ENCODE measurements around the gene CLCN6.
A peak's percentile ranks its signal among the peaks of the same experiment; 100 is the strongest.

CLCN6 gene, protein sequence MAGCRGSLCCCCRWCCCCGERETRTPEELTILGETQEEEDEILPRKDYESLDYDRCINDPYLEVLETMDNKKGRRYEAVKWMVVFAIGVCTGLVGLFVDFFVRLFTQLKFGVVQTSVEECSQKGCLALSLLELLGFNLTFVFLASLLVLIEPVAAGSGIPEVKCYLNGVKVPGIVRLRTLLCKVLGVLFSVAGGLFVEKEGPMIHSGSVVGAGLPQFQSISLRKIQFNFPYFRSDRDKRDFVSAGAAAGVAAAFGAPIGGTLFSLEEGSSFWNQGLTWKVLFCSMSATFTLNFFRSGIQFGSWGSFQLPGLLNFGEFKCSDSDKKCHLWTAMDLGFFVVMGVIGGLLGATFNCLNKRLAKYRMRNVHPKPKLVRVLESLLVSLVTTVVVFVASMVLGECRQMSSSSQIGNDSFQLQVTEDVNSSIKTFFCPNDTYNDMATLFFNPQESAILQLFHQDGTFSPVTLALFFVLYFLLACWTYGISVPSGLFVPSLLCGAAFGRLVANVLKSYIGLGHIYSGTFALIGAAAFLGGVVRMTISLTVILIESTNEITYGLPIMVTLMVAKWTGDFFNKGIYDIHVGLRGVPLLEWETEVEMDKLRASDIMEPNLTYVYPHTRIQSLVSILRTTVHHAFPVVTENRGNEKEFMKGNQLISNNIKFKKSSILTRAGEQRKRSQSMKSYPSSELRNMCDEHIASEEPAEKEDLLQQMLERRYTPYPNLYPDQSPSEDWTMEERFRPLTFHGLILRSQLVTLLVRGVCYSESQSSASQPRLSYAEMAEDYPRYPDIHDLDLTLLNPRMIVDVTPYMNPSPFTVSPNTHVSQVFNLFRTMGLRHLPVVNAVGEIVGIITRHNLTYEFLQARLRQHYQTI
- 15.4 to 22.1 reads per million in 2 donors for total RNA-seq

GRCh38 chr1:11805422-11806306 lies at the start of gene CLCN6, which contains the start of gene MTHFR:
TSS of gene CLCN6 (plus strand) at chr1:11806191. CDS start at chr1:11806263, 72 bp downstream.
TSS of gene MTHFR (minus strand) at chr1:11805964. CDS start at chr1:11803116, 2,848 bp downstream.
- DNase-seq, result peak; percentile 97

DNA sequence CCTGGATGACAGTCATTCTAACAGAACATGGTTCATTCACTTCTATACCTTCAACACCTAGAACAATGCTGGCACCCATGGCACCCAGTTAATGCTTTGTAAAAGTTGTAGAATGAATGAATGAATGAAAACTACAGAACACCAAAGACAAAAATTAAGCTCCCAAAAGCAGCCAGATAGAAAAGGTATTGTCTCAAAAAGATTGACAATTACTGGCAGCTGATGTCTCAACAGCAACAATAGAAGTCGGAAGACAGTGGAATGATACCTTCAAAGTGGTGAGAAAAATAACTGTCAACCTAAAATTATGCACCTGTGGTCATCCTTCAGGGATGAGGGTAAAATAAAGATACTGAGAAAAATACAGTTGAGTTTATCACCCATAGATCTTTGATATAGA lies 48.9 kb upstream of the CLCN6 start:
- no peak for DNase-seq

DNA sequence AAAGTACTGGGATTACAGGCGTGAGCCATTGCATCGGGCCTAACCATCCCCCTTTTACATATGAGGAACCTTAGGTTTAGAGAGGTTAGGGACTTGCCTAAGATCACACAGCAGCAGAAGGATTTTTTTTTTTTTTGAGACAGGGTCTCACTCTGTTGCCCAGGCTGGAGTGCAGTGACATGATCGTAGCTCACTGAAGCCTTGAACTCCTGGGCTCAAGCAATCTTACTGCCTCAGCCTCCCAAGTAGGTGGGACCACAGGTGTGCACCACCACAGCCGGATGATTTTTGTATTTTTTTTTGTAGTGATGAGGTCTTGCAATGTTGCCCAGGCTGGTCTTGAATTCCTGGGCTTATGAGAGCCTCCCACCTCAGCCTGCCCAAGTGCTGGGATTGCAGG lies 46.2 kb upstream of the CLCN6 start:
- no peak for DNase-seq

- no peak for DNase-seq
Observed at GRCh38 chr1:11761285-11761684, 44.7 kb upstream of the CLCN6 start.

DNA sequence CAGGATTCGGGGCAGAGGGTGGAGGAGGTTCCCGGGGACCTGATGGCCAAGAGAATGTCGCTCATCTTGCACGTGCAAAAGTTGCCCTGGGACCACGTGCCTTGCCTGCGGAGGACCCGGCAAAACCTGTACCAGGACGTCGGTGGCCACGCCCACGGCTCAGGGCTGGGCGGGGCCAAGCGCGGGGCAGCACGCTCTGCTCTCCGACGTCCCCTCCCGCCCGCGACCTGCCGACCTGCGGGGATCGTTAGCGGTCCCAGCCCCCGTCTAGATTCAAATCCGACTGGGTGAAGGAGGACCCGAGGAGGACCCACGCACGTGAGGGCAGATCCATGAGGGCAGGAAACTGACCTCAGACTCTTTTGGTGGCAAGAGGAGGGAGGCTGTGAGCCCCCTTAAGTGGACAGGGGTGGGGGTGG lies 44.0 kb upstream of the CLCN6 start, which contains the start of gene C1orf167:
C1orf167 (plus strand) TSS at position 206 of the 419 bp plus-strand sequence. CDS start 2,208 bp downstream, outside the sequence.
- no peak for DNase-seq

DNA sequence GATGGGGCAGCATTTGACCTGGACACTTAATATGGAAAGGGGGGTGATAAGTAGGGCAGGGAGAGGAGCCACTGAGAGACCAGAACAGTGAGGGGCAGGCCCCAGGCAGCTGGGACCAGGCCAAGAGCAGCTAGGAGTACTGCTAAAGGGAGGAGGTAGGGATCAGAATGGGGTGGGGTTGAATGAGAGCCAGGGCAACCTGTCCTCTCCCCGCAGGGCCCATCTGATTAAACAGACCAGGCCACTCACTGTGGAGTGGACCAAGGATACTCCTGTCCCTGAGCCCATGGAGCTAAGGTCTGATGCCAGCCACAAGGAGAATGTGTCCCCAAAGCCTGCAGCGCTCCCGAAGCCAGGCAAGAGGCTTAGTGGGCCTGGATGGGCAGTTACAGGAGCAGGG lies 41.9 kb upstream of the CLCN6 start:
- DNase-seq, result no peak

DNA sequence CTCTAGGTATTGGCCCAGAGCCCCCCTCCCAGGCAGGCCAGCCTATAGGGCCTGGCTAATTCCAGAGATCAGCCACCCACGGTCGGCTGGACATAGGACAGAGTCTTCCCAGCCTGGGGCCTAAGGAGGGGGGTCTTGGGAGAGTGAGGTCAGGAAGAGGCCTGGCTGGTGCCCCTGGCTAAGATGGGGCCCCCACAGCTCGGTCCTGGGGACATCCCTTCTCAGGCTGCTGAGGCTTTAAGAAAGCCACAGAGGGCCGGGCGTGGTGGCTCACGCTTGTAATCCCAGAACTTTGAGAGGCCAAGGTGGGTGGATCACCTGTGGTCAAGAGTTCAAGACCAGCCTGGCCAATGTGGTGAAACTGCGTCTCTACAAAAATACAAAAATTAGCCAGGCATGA lies 41.5 kb upstream of the CLCN6 start:
- no peak for DNase-seq

- no peak for DNase-seq
Observed at GRCh38 chr1:11765661-11766428, 40.1 kb upstream of the CLCN6 start.

- no peak for DNase-seq
Observed at GRCh38 chr1:11766429-11766776, 39.6 kb upstream of the CLCN6 start.

DNA sequence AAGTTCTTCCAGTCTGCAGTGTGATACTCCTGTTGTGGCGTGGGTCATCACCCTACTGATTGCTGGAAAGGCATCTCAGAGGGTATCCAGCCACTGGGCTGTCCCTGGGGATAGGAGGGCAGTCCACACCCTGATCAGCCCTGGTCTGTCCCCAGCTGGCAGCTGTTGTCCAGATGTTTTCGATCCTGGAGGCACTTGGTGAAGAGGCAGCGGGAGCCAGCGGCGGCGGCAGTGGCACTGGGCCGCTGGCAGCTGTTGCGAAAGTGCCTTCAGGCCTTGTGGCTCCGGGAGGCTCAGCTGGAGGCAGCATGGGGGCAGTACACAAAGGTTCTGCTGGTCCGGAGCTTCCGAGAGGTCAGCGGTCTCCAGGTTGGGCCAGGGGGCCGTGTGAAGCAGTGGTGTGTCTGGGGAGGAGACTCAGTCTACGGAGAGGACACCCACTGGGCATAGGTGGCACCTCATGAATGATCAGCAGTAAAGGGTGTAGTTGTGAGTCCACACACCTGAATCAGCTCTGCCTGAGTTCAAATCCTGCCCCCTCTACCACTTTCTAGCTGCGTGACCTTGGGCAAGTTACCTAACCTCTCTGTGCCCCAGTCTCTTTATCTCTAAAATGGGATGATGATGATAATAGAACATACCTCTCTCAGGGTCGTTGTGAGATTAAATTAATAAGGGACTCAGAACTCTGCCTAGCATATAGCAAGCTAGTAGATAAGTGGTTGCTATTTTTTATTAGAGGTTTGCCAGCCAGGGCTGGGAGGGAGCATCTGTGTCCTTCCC lies 37.9 kb upstream of the CLCN6 start:
- DNase-seq, result no peak

GRCh38 chr1:11768821-11769220 lies 37.2 kb upstream of the CLCN6 start:
- no peak for DNase-seq

DNA sequence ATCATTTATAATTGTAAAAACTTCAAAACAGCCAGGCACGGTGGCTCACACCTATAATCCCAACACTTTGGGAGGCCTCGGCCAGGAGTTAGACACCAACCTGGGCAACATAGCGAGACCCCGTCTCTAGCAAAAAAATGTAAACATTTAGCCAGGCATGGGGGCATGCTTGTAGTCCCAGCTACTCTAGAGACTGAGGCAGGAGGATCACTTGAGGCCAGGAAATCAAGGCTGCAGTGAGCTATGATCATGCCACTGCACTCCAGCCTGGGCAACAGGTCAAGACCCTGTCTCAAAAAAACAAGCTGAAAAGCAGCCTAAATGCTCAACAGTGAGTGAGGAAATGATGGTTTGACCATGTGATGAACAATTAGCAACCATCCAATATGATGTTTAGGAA lies 36.7 kb upstream of the CLCN6 start:
- no peak for DNase-seq

GRCh38 chr1:11770011-11770410 lies 36.0 kb upstream of the CLCN6 start:
- DNase-seq, result no peak

- no peak for DNase-seq
Observed at GRCh38 chr1:11771481-11772043, 34.4 kb upstream of the CLCN6 start.

DNA sequence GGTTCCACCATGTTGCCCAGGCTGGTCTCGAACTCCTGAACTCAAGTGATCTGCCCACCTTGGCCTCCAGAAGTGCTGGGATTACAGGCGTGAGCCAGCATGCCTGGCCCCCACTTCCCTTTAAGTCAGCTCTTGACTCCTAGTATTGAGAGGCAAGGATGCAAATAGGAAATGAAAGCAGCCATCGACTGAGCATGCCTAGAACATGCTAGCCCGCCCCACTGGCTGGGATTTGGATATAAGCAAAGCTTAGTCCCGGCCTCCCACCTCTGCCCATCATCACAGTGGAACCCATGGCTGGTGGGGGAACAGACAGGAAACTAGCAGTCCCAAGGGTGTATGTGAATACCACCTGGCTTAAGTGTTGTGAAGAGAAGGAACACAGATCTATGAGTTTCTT lies 33.5 kb upstream of the CLCN6 start:
- DNase-seq, result no peak

DNA sequence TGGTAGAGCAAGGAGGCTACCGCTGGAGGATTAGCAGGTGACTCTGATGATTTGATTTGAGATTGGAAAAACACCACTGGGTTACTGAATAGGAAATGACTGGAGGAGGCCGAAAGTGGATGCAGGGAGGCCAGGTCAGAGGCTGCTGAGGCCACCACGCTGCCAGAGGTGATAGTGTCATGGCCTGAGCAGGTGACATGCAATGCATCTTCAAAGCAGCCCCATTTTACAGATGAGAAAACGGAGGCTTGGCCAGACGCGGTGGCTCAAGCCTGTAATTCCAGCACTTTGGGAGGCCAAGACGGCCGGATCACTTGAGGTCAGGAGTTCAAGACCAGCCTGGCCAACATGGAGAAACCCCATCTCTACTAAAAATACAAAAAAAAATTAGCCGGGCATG lies 31.2 kb upstream of the CLCN6 start:
- no peak for DNase-seq

DNA sequence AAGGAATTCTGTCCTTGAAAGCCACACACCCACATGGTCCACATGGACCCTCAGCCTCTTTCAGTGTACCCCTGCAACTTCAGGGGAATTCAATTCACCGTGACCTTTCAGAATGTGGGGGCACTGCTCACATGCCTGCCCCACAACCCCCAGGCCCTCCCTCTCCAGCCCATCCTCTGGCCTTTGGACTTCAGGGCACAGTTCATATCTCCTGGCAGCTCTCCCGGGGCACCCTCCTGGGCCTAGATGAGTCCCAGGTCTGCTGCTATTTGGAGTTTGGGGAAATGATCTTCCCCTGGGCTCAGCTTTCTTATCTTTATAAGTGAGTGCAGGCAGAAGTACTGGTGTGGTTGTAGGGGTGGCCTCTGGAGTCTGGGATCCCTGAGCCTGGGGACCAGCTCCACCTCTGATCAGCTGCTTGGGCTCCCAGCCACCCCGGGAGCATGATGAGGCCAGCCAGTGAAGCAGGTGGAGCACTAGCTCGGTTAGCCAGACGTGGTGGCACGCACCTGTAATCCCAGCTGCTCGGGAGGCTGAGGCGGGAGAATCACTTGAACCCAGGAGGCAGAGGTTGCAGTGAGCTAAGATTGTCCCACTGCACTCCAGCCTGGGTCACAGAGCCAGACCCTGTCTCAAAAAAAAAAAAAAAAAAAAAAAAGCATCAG lies 28.2 kb upstream of the CLCN6 start:
- DNase-seq, result no peak

GRCh38 chr1:11778336-11778735 lies 27.7 kb upstream of the CLCN6 start:
- no peak for DNase-seq

DNA sequence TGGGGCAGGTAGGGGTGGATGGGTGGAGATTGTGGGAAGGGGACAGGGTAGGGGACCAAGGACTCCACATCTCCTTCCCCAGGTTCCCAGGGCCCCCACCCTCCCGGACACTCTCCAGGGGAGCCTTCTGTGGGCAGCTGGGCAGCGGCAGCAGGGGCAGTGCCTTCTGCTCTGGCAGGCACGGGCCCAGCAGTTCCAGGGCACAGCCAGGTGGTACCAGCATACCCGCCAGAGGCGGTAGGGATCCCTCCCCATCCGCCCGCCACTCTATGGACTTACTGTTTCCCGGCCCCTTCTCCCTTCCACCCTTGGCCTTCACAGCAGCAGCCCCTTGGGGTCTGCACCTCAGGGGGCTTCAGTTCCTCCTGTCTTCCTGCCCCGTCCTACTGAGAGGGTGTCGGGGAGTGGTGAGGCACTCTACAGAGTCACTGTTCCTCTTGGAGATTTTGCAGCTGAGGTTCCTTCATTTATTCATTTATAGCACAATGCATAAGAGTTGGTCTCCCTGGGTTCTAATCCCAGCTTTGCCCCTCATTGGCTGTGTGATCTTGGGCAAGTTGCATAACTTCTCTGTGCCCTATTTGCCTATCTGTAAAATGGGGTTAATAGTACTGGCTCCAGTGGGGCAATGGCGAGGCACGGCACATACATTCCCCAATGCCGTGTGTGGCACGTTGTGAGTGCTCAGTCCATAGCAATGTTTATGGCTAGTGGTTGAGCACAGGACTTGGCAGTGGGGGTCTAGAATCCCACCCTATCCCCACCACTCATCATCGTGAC lies 27.0 kb upstream of the CLCN6 start:
- no peak for DNase-seq
